WTC11 (cell line): ENCODE measurements around the gene NPAS2. TPM values are rescaled to one million over a fixed set of nuclear protein-coding genes. Genes with fewer than 3 reads are reported as not detected.

Source experiments
- ATAC-seq: fragments of 200-7000 bp; cut with Tn5 transposase; 2 replicates; pipeline ENCODE4 v1.10.0; 2021; ENCODE audit warnings: mild to moderate bottlenecking, moderate library complexity
- CTCF ChIA-PET: fragments of 300-600 bp; sonication (Branson Sonifier 250); formaldehyde crosslinking; loops from one replicate; lab custom pipeline; 2021; ENCODE audit warnings: antibody characterized with exemption; lab: Charles Lee
- POLR2A ChIA-PET: fragments of 350-600 bp; sonication (Branson Sonifier 250); formaldehyde crosslinking; loops from one replicate; lab custom pipeline; 2021; ENCODE audit warnings: antibody characterized with exemption; lab: Charles Lee
- DNase-seq: peaks from one replicate; pipeline ENCODE4 v3.0.0; 2021; ENCODE audit warnings: low spot score
- H3K27ac Mint-ChIP-seq: 2 replicates; pipeline ENCODE4 v1.8.0; 2021; ENCODE audit warnings: mixed read lengths
- H3K27me3 Mint-ChIP-seq: 2 replicates; pipeline ENCODE4 v1.8.0; 2021; ENCODE audit warnings: low read depth, mild to moderate bottlenecking, moderate library complexity, mixed read lengths
- H3K36me3 Mint-ChIP-seq: 2 replicates; pipeline ENCODE4 v1.8.0; 2021; ENCODE audit warnings: mixed read lengths
- H3K4me1 Mint-ChIP-seq: 2 replicates; pipeline ENCODE4 v1.8.0; 2022; ENCODE audit warnings: mixed read lengths
- H3K4me3 Mint-ChIP-seq: 2 replicates; pipeline ENCODE4 v1.8.0; 2021; ENCODE audit warnings: mild to moderate bottlenecking, moderate library complexity, mixed read lengths
- H3K9me3 Mint-ChIP-seq: 2 replicates; pipeline ENCODE4 v1.8.0; 2021; ENCODE audit warnings: mixed read lengths
- AFF4 ChIP-seq: sonication (generic); formaldehyde crosslinking; IDR thresholded peaks from 2 replicates; pipeline ENCODE4 v1.8.1; 2023; ENCODE audit warnings: mild to moderate bottlenecking, missing genetic modification reagents, borderline replicate concordance
- ATF1 ChIP-seq: sonication (generic); formaldehyde crosslinking; IDR thresholded peaks from 2 replicates; pipeline ENCODE4 v1.8.1; 2023; ENCODE audit warnings: mild to moderate bottlenecking, moderate library complexity, missing genetic modification reagents
- ATF2 ChIP-seq: sonication (generic); formaldehyde crosslinking; IDR thresholded peaks from 2 replicates; pipeline ENCODE4 v1.8.1; 2022; ENCODE audit warnings: low read depth, missing genetic modification reagents, borderline replicate concordance
- CDX4 ChIP-seq: fragments of 250-450 bp; sonication (Bioruptor Pico); IDR thresholded peaks from 2 replicates; pipeline ENCODE4 v1.9.0; 2021; ENCODE audit warnings: moderate library complexity, mild to moderate bottlenecking, inconsistent platforms, borderline replicate concordance
- CTCF ChIP-seq: fragments of 200-600 bp; IDR thresholded peaks from 2 replicates; pipeline ENCODE4 v1.8.0; 2022; ENCODE audit warnings: antibody characterized with exemption
- E2F1 ChIP-seq: sonication (generic); formaldehyde crosslinking; IDR thresholded peaks from 2 replicates; pipeline ENCODE4 v1.8.0; 2022; ENCODE audit warnings: mild to moderate bottlenecking, missing genetic modification reagents
- ESRRA ChIP-seq: sonication (generic); formaldehyde crosslinking; IDR thresholded peaks from 2 replicates; pipeline ENCODE4 v1.8.1; 2022; ENCODE audit warnings: mild to moderate bottlenecking, missing genetic modification reagents, borderline replicate concordance
- FOXK1 ChIP-seq: sonication (generic); formaldehyde crosslinking; IDR thresholded peaks from 2 replicates; pipeline ENCODE4 v1.8.0; 2022; ENCODE audit warnings: mild to moderate bottlenecking, moderate library complexity, missing genetic modification reagents
- GABPB1 ChIP-seq: sonication (generic); formaldehyde crosslinking; IDR thresholded peaks from 2 replicates; pipeline ENCODE4 v1.8.1; 2023; ENCODE audit warnings: mild to moderate bottlenecking, missing genetic modification reagents
- GTF2I ChIP-seq: fragments of 250-450 bp; sonication (Bioruptor Pico); conservative IDR thresholded peaks from 2 replicates; pipeline ENCODE4 v1.4.0; 2021; ENCODE audit warnings: mild to moderate bottlenecking
- MAX ChIP-seq: sonication (generic); formaldehyde crosslinking; IDR thresholded peaks from 2 replicates; pipeline ENCODE4 v1.8.0; 2022; ENCODE audit warnings: mild to moderate bottlenecking, missing genetic modification reagents
- MYBL2 ChIP-seq: sonication (generic); formaldehyde crosslinking; IDR thresholded peaks from 2 replicates; pipeline ENCODE4 v1.8.1; 2023; ENCODE audit warnings: mild to moderate bottlenecking, moderate library complexity, missing genetic modification reagents
- NFYB ChIP-seq: sonication (generic); formaldehyde crosslinking; conservative IDR thresholded peaks from 2 replicates; pipeline ENCODE4 v1.8.0; 2022; ENCODE audit warnings: low read depth, missing genetic modification reagents
- SOX15 ChIP-seq: fragments of 250-450 bp; sonication (Bioruptor Pico); IDR thresholded peaks from 2 replicates; pipeline ENCODE4 v1.9.0; 2021; ENCODE audit warnings: mild to moderate bottlenecking
- SP1 ChIP-seq: sonication (generic); formaldehyde crosslinking; conservative IDR thresholded peaks from 2 replicates; pipeline ENCODE4 v1.8.1; 2022; ENCODE audit warnings: missing genetic modification reagents
- TEAD1 ChIP-seq: sonication (generic); formaldehyde crosslinking; IDR thresholded peaks from 2 replicates; pipeline ENCODE4 v1.8.0; 2022; ENCODE audit warnings: mild to moderate bottlenecking, missing genetic modification reagents
- ZBTB21 ChIP-seq: sonication (generic); formaldehyde crosslinking; IDR thresholded peaks from 2 replicates; pipeline ENCODE4 v1.8.1; 2023; ENCODE audit warnings: mild to moderate bottlenecking, missing genetic modification reagents, borderline replicate concordance
- ZMAT4 ChIP-seq: fragments of 250-450 bp; sonication (Bioruptor Pico); IDR thresholded peaks from 2 replicates; pipeline ENCODE4 v1.9.0; 2021; ENCODE audit warnings: mild to moderate bottlenecking
- ZNF512 ChIP-seq: sonication (generic); formaldehyde crosslinking; IDR thresholded peaks from 2 replicates; pipeline ENCODE4 v1.8.1; 2022; ENCODE audit warnings: missing genetic modification reagents, borderline replicate concordance
- ZSCAN18 ChIP-seq: fragments of 250-450 bp; sonication (Bioruptor Pico); IDR thresholded peaks from 2 replicates; pipeline ENCODE4 v2.1.2; 2022; ENCODE audit warnings: mild to moderate bottlenecking, moderate library complexity
- total RNA-seq: library from RNA; stranded (reverse); gene quantifications from 3 replicates; pipeline ENCODE4 v1.2.3, GENCODE V29; 2021

Gene NPAS2
- total RNA-seq, 1 experiment from 2014 or later = 2.6 TPM

- TF ChIP-seq ZBTB21 (CRISPR knock-in tag) (no peak), ATF1 (CRISPR knock-in tag) (no peak), NFYB (CRISPR knock-in tag) (no peak), ZSCAN18 (CRISPR knock-in tag) (no peak)
Observed at GRCh38 chr2:100776445-100776844, 43.5 kb upstream of the NPAS2 start (continued).

GRCh38 chr2:100778637-100779450 is 41.1 kb upstream of the NPAS2 start:
- POLR2A ChIA-PET = interaction anchor here (0.5 kb wide), 1 partner anchor 284 kb away, joined by 3 read pairs; no protein-coding TSS in a partner anchor
- Mint-ChIP-seq H3K4me1 (peaks cover 14% of the 10 kb centered on the region), H3K4me3 (no peak overlapping the region), H3K27me3 (no peaks in the 10 kb centered on the region; the same call in 1 of the 2 replicates), H3K27ac (no peak overlapping the region), H3K36me3 (no peaks in the 10 kb centered on the region), H3K9me3 (no peaks in the 10 kb centered on the region)
- ATAC-seq = no peak
- CTCF ChIA-PET = no interaction called here
- no peak for DNase-seq
- TF ChIP-seq ESRRA = no peak
- no peak for TF ChIP-seq GTF2I
- no peak for TF ChIP-seq ZSCAN18 (CRISPR knock-in tag)
- TF ChIP-seq E2F1 = no peak
- no peak for TF ChIP-seq ZNF512
- TF ChIP-seq SP1 (CRISPR knock-in tag) = no peak
- no peak for TF ChIP-seq AFF4 (CRISPR knock-in tag)
- no peak for TF ChIP-seq MYBL2 (CRISPR knock-in tag)
- TF ChIP-seq GABPB1 (CRISPR knock-in tag) = no peak
- no peak for TF ChIP-seq MAX (CRISPR knock-in tag)
- no peak for TF ChIP-seq SOX15
- no peak for TF ChIP-seq FOXK1 (CRISPR knock-in tag)
- no peak for TF ChIP-seq CDX4 (CRISPR knock-in tag)
- TF ChIP-seq ATF2 (CRISPR knock-in tag) = no peak
- TF ChIP-seq CTCF = no peak
- no peak for TF ChIP-seq ZMAT4 (CRISPR knock-in tag)
- TF ChIP-seq TEAD1 (CRISPR knock-in tag) = no peak
